GM15510 (cell line): ENCODE measurements around the gene MACF1.

Experiments used
- POLR2A ChIP-seq: IDR thresholded peaks from 3 replicates; pipeline ENCODE4 v1.6.1; 2011; ENCODE audit warnings: borderline replicate concordance; ENCODE audit not compliant: insufficient read length; ENCODE audit errors: extremely low read depth

The MACF1 gene

GRCh38 chr1:39190096-39190495 lies 14.4 kb upstream of the MACF1 start:
- no peak for TF ChIP-seq POLR2A

- no peak for TF ChIP-seq POLR2A
Measured at GRCh38 chr1:39194398-39195051, 10.0 kb upstream of the MACF1 start.

- TF ChIP-seq POLR2A = no peak
Measured at GRCh38 chr1:39195166-39196111, 9.1 kb upstream of the MACF1 start.

GRCh38 chr1:39196244-39197215 lies 8.0 kb upstream of the MACF1 start:
- no peak for TF ChIP-seq POLR2A

GRCh38 chr1:39199593-39199992 lies 4.9 kb upstream of the MACF1 start:
- TF ChIP-seq POLR2A = no peak

GRCh38 chr1:39205102-39205780 lies 746 bp downstream of the MACF1 start:
- no peak for TF ChIP-seq POLR2A

GRCh38 chr1:39205781-39206464 lies 1.4 kb downstream of the MACF1 start:
- TF ChIP-seq POLR2A = no peak

GRCh38 chr1:39210649-39211048 lies 6.2 kb downstream of the MACF1 start:
- TF ChIP-seq POLR2A = no peak

GRCh38 chr1:39212499-39212898 lies 8.0 kb downstream of the MACF1 start:
- no peak for TF ChIP-seq POLR2A

GRCh38 chr1:39213511-39214002 lies 9.1 kb downstream of the MACF1 start:
- no peak for TF ChIP-seq POLR2A

- TF ChIP-seq POLR2A = no peak
Measured at GRCh38 chr1:39214021-39214713, 9.7 kb downstream of the MACF1 start.

- TF ChIP-seq POLR2A = no peak
Measured at GRCh38 chr1:39214714-39214997, 10.2 kb downstream of the MACF1 start.

GRCh38 chr1:39214998-39215873 lies 10.7 kb downstream of the MACF1 start:
- peak; percentile 69 for TF ChIP-seq POLR2A

- no peak for TF ChIP-seq POLR2A
Measured at GRCh38 chr1:39216771-39217170, 12.3 kb downstream of the MACF1 start.
